Sigmoid colon (tissue), 7 donors: ENCODE data around the gene C17orf113. TPM values are rescaled to one million over a fixed set of nuclear protein-coding genes. Genes with fewer than 3 reads are reported as not detected.

Experiments
- DNase-seq: peaks from one replicate; pipeline ENCODE4 v3.0.0-alpha.2; 2019
- H3K27ac ChIP-seq, 4 donors: fragments of 200-600 bp; sonication (generic); one replicate each; pipeline ENCODE4 v1.5.1; 2016 to 2019; ENCODE audit warnings: mild to moderate bottlenecking in 1 of 4
- H3K27me3 ChIP-seq, 3 donors: fragments of 200-600 bp; sonication (generic); one replicate each; pipeline ENCODE4 v1.5.1; 2019; ENCODE audit warnings: mild to moderate bottlenecking in 1 of 3
- H3K36me3 ChIP-seq, 4 donors: fragments of 200-600 bp; sonication (generic); one replicate each; pipeline ENCODE4 v1.5.1; 2016 to 2019
- H3K4me1 ChIP-seq, 4 donors: fragments of 200-600 bp; sonication (generic); one replicate each; pipeline ENCODE4 v1.5.1; 2017 to 2019
- H3K4me3 ChIP-seq, 4 donors: fragments of 200-600 bp; sonication (generic); one replicate each; pipeline ENCODE4 v1.5.1; 2017 to 2019; ENCODE audit warnings: mild to moderate bottlenecking in 2 of 4, moderate library complexity in 1 of 4
- H3K9me3 ChIP-seq, 4 donors: fragments of 200-600 bp in 3 of 4; sonication (generic) in 3 of 4; one replicate each; pipeline versions ENCODE4 v1.5.1 to v1.6.1; 2013 to 2019
- EP300 ChIP-seq, 4 donors: sonication (generic); formaldehyde crosslinking; IDR thresholded peaks; one replicate each; pipeline ENCODE4 v1.6.1; 2017; ENCODE audit warnings: antibody characterized with exemption in 4 of 4
- POLR2A ChIP-seq, 2 donors: fragments of 450-650 bp; IDR thresholded peaks; one replicate each; pipeline ENCODE4 v1.6.1; 2016; ENCODE audit warnings: antibody characterized with exemption in 2 of 2, mild to moderate bottlenecking in 2 of 2, moderate library complexity in 2 of 2
- POLR2AphosphoS5 ChIP-seq, 4 donors: sonication (generic); formaldehyde crosslinking; IDR thresholded peaks; one replicate each; pipeline ENCODE4 v1.6.1; 2017; ENCODE audit warnings: antibody characterized with exemption in 4 of 4
- WGBS, 2 donors: extraction: QIAGEN DNeasy Blood & Tissue Kit; methylation state at CpG; one replicate each; pipeline ENCODE4 v1.1.7; 2013; 5-methylcytosine and 5-hydroxymethylcytosine counted together
- intact Hi-C: fragments of 100-400 bp; cut with DNase I; formaldehyde crosslinking; loops from one replicate; pipeline ENCODE4 v1.15.1; 2023
- polyA plus RNA-seq, 3 donors: library from polyadenylated mRNA; stranded (reverse); fragments of 200-250 nt; gene quantifications; one replicate each; pipeline ENCODE4 v1.2.3, GENCODE V29; 2013
- total RNA-seq, 4 donors: library from RNA; depleted of rRNA; stranded (reverse); fragments of >200 nt; gene quantifications; one replicate each; pipeline ENCODE4 v1.1.0, GENCODE V29; 2016
- TF ChIP-seq, protein P1 (sequence below), 4 experiments: fragments of 450-650 bp in 3 of 4; fragments of 200-600 bp in 1 of 4; IDR thresholded peaks; one replicate each; pipeline ENCODE4 v1.5.1; 2016 to 2019; ENCODE audit warnings: antibody characterized with exemption in 4 of 4, mild to moderate bottlenecking in 3 of 4, moderate library complexity in 2 of 4
- donor health status: healthy with polysubstance abuse.
- donor health status: Bipolar disorder and iron deficiency.
- donor health status: healthy.

The C17orf113 gene
- total and polyA plus RNA-seq, 7 donors = 0.23 to 0.71 (median 0.49) TPM

DNA sequence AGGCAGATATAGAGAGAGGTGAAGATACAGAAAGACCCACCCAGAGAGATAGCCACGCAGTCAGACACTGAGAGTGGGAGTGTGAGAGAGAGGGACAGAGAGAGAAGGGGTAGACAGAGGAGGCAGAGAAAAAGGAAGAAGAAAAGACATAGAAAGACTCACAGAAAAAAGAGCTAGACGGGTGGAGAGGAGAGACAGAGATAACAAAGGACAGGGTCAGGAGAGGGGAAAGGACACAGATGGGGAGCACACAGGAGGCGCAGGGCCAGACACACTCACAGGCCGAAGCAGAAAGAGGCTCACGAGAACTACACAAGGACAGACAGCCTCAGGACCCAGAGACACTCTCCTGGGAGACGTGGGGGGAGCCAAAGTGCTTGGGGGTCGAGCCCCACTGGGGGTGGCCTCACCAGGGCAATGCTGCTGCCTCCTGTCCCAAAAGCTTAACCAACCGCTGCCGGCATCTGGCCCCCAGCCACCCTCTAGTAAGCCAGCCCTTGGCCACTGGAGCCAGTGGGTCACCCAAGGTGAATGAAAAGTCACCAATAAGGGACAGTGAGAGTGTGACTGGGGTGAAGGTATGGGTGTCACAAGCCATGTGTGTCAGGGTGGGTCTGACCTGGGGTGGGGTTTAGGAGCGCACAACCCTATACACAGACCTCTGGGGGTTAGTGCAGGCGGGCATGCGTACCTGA lies 44.1 kb upstream of the C17orf113 start:
- WGBS, 2 donors = 89 to 90% methylated on average over 12 of the region's 12 CpGs
- H3K27me3 ChIP-seq = peaks cover 12 to 42% (median 28%) of the 10 kb centered on the region in 3 donors
- TF ChIP-seq POLR2A (IDR thresholded peaks at IDR 0.05) = no peak
- TF ChIP-seq, protein P1, sequence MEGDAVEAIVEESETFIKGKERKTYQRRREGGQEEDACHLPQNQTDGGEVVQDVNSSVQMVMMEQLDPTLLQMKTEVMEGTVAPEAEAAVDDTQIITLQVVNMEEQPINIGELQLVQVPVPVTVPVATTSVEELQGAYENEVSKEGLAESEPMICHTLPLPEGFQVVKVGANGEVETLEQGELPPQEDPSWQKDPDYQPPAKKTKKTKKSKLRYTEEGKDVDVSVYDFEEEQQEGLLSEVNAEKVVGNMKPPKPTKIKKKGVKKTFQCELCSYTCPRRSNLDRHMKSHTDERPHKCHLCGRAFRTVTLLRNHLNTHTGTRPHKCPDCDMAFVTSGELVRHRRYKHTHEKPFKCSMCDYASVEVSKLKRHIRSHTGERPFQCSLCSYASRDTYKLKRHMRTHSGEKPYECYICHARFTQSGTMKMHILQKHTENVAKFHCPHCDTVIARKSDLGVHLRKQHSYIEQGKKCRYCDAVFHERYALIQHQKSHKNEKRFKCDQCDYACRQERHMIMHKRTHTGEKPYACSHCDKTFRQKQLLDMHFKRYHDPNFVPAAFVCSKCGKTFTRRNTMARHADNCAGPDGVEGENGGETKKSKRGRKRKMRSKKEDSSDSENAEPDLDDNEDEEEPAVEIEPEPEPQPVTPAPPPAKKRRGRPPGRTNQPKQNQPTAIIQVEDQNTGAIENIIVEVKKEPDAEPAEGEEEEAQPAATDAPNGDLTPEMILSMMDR (IDR thresholded peaks at IDR 0.05) = no peak
- H3K9me3 ChIP-seq = no peaks in the 10 kb centered on the region
- H3K27ac ChIP-seq = no peak overlapping the region
- DNase-seq = no peak
- no peak overlapping the region for H3K4me3 ChIP-seq
- intact Hi-C loops = no loop called here
- peaks cover 0 to 9% (median 7%) of the 10 kb centered on the region in 4 donors for H3K4me1 ChIP-seq
- H3K36me3 ChIP-seq = no peaks in the 10 kb centered on the region

DNA sequence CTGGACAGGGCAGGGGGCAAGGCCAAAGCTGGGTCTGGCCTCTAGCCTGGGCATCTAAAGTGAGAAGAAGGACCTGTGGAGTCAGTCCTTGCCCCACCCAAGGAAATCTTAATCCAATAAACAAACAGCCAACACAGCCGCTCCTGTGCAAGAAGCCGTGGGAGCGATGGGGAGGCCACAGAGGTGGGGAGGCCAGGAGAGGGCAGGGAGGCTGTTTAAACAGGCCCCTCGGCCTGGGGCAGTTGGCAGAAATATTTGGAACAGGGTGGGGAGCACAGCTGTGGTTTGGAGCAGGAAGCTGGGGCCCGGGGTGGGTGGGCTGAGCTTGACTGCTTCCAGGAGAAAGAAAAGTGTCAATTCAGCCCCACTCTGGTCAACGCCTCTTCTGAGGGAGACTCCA lies 42.5 kb upstream of the C17orf113 start:
- H3K27me3 ChIP-seq = peaks cover 12 to 46% (median 21%) of the 10 kb centered on the region in 3 donors
- H3K36me3 ChIP-seq = no peaks in the 10 kb centered on the region
- intact Hi-C loops = no loop called here
- 37 to 57% methylated on average over 6 of the region's 6 CpGs for WGBS, 2 donors
- no peak overlapping the region for H3K4me3 ChIP-seq
- TF ChIP-seq POLR2AphosphoS5 (IDR thresholded peaks at IDR 0.05) (no peak), EP300 (IDR thresholded peaks at IDR 0.05) (no peak), POLR2A (IDR thresholded peaks at IDR 0.05) (no peak)
- TF ChIP-seq, protein P1 (IDR thresholded peaks at IDR 0.05) = no peak
- no peak overlapping the region for H3K27ac ChIP-seq
- H3K9me3 ChIP-seq = no peaks in the 10 kb centered on the region
- H3K4me1 ChIP-seq = peaks cover 0 to 2% (median under 1%) of the 10 kb centered on the region in 4 donors
- no peak for DNase-seq

DNA sequence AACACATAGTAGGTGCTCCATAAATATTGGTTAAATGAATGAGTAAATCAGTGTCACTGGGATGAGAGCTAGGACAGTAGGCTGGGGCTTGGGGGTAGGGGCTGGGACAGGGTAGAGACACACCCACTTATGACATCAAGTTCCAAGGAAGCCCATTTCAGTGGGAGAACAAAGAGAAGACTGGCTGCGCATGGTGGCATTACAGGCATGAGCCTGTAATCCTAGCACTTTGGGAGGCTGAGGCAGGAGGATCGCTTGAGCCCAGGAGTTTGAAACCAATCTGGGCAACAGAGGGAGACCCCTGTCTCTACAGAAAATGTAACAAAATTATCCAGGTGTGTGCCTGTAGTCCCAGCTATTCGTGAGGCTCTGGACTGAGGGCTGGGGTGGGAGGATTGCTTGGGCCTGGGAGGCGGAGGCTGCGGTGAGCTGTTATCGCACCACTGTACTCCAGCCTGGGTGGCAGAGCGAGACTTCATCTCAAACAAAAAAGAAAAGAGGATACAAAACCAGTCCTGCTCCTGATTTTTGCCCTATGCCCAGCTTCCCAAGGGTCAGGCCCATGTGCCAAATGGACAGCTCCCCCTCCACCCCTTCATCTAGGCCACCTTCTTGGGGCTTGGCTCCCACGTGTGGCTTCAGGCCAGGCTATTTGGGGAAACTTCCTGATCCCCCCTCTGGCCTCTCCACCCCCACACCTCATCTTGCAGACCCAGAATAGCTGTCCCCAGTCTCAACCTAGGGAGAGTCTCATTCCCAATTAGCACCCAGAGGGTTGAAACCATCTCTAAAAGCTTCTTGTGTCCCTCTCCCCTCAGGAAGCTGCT lies 40.8 kb upstream of the C17orf113 start:
- TF ChIP-seq POLR2AphosphoS5 (IDR thresholded peaks at IDR 0.05) = no peak
- TF ChIP-seq, protein P1 (IDR thresholded peaks at IDR 0.05) = no peak
- TF ChIP-seq POLR2A (IDR thresholded peaks at IDR 0.05) = no peak
- no peak for TF ChIP-seq EP300 (IDR thresholded peaks at IDR 0.05)
- H3K36me3 ChIP-seq = no peaks in the 10 kb centered on the region
- no peak for DNase-seq
- no peak overlapping the region for H3K4me3 ChIP-seq
- no peaks in the 10 kb centered on the region for H3K9me3 ChIP-seq
- intact Hi-C loops = no loop called here
- 87 to 91% methylated on average over 8 of the region's 8 CpGs for WGBS, 2 donors
- H3K27me3 ChIP-seq = peaks cover 2 to 28% (median 4%) of the 10 kb centered on the region in 3 donors
- no peaks in the 10 kb centered on the region for H3K4me1 ChIP-seq
- no peak overlapping the region for H3K27ac ChIP-seq

DNA sequence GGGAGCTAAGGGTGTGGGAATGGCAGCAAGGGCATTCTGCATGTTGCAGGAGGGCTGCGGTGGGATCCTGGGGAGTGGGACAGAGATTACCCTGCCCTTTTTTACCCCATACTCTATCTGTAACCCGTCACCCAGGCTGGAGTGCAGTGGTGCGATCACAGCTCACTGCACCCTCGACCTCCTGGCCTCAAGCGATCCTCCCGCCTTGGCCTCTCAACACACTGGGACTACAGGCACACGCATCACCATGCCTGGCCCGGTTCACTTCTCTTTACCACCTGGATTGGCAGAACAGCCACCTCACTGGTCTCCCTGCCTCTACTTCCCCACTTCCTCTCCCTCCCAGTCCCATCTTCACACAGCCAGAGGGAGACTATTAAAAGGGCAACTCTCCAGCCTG lies 38.3 kb upstream of the C17orf113 start:
- intact Hi-C loops = no loop called here
- Histone ChIP-seq H3K4me3 (no peak overlapping the region), H3K9me3 (no peaks in the 10 kb centered on the region), H3K27ac (no peak overlapping the region), H3K4me1 (no peaks in the 10 kb centered on the region), H3K36me3 (no peaks in the 10 kb centered on the region), H3K27me3 (peaks cover 0 to 9% (median 0%) of the 10 kb centered on the region in 3 donors)
- WGBS, 2 donors = 77 to 89% methylated on average over 8 of the region's 8 CpGs
- DNase-seq = no peak
- TF ChIP-seq, protein P1 (IDR thresholded peaks at IDR 0.05) = no peak
- no peak for TF ChIP-seq POLR2AphosphoS5 (IDR thresholded peaks at IDR 0.05)
- TF ChIP-seq POLR2A (IDR thresholded peaks at IDR 0.05) = no peak
- no peak for TF ChIP-seq EP300 (IDR thresholded peaks at IDR 0.05)
